ENCODE data around the gene ICAM1. TPM values are rescaled to one million over a fixed set of nuclear protein-coding genes. Genes with fewer than 3 reads are reported as not detected.
"Not testable (repeated sequence)": the region's sequence is repeated elsewhere in the genome, so short reads cannot be mapped to it uniquely, and the experiment has no call there.

The ICAM1 gene
- total RNA-seq, 1 donor from 2014 or later = 22.3 TPM

GRCh38 chr19:10279737-10280442 is 9.0 kb downstream of the ICAM1 start:
- intact Hi-C loops (cut with DNase I) = no loop called here
- no peaks in the 10 kb centered on the region for H3K27me3 ChIP-seq
- H3K36me3 ChIP-seq = peaks cover 0 to 12% of the 10 kb centered on the region in 2 donors
- no peak overlapping the region for H3K4me3 ChIP-seq
- H3K4me1 ChIP-seq = no peaks in the 10 kb centered on the region
- no peak for DNase-seq (ENCODE audit: extremely low spot score in 2 of 2)
- H3K9me3 ChIP-seq = no peaks in the 10 kb centered on the region
- no peak overlapping the region for H3K27ac ChIP-seq
- TF ChIP-seq POLR2AphosphoS5 (IDR thresholded peaks at IDR 0.05; ENCODE audit: insufficient read depth in 1 of 2, low read depth in 1 of 2) = no peak
- TF ChIP-seq POLR2A (IDR thresholded peaks at IDR 0.05) = no peak
- TF ChIP-seq CTCF (IDR thresholded peaks at IDR 0.05) = no peak

GRCh38 chr19:10282043-10282442 is 11.1 kb downstream of the ICAM1 start:
- H3K27ac ChIP-seq; H3K27me3 ChIP-seq; intact Hi-C loops (cut with DNase I); H3K4me3 ChIP-seq; H3K9me3 ChIP-seq; DNase-seq (ENCODE audit: extremely low spot score in 2 of 2): not testable (repeated sequence)
- peaks cover 15% of the 10 kb centered on the region for H3K4me1 ChIP-seq
- H3K36me3 ChIP-seq = peaks cover 0 to 19% of the 10 kb centered on the region in 2 donors

GRCh38 chr19:10283301-10284064 is 12.6 kb downstream of the ICAM1 start:
- intact Hi-C loops (cut with DNase I) = no loop called here
- H3K27me3 ChIP-seq = no peaks in the 10 kb centered on the region
- peaks cover 29% of the 10 kb centered on the region for H3K4me1 ChIP-seq

GRCh38 chr19:10284065-10284959 is 13.4 kb downstream of the ICAM1 start:
- Histone ChIP-seq H3K36me3 (peaks cover 0 to 19% of the 10 kb centered on the region in 2 donors), H3K4me1 (peaks cover 37% of the 10 kb centered on the region), H3K27ac (no peak overlapping the region), H3K9me3 (no peaks in the 10 kb centered on the region), H3K4me3 (no peak overlapping the region), H3K27me3 (peaks cover 5% of the 10 kb centered on the region)
- no peak for TF ChIP-seq POLR2AphosphoS5 (IDR thresholded peaks at IDR 0.05; ENCODE audit: insufficient read depth in 1 of 2, low read depth in 1 of 2)
- no peak for TF ChIP-seq CTCF (IDR thresholded peaks at IDR 0.05)
- TF ChIP-seq POLR2A (IDR thresholded peaks at IDR 0.05) = no peak
- intact Hi-C loops (cut with DNase I) = no loop called here
- DNase-seq (ENCODE audit: extremely low spot score in 2 of 2) = peak in 1 of 2 donors; percentile 91

More at GRCh38 chr19:10283301-10284064, 12.6 kb downstream of the ICAM1 start:
- Histone ChIP-seq H3K4me3 (no peak overlapping the region), H3K9me3 (no peaks in the 10 kb centered on the region), H3K27ac (no peak overlapping the region), H3K36me3 (peaks cover 0 to 19% of the 10 kb centered on the region in 2 donors)
- TF ChIP-seq POLR2AphosphoS5 (IDR thresholded peaks at IDR 0.05; ENCODE audit: insufficient read depth in 1 of 2, low read depth in 1 of 2) (no peak), CTCF (IDR thresholded peaks at IDR 0.05) (no peak), POLR2A (IDR thresholded peaks at IDR 0.05) (no peak)
- DNase-seq (ENCODE audit: extremely low spot score in 2 of 2) = no peak

- Histone ChIP-seq H3K4me1 (peaks cover 43% of the 10 kb centered on the region), H3K27me3 (peaks cover 6% of the 10 kb centered on the region), H3K27ac (no peak overlapping the region)
These were observed 14.0 kb downstream of the ICAM1 start for GRCh38 chr19:10284960-10285278.

More at GRCh38 chr19:10284960-10285278, 14.0 kb downstream of the ICAM1 start:
- Histone ChIP-seq H3K36me3 (peaks cover 0 to 19% of the 10 kb centered on the region in 2 donors), H3K9me3 (no peaks in the 10 kb centered on the region), H3K4me3 (no peak overlapping the region)
- DNase-seq (ENCODE audit: extremely low spot score in 2 of 2) = no peak
- intact Hi-C loops (cut with DNase I) = no loop called here
- TF ChIP-seq CTCF (IDR thresholded peaks at IDR 0.05) (no peak), POLR2A (IDR thresholded peaks at IDR 0.05) (no peak), POLR2AphosphoS5 (IDR thresholded peaks at IDR 0.05; ENCODE audit: insufficient read depth in 1 of 2, low read depth in 1 of 2) (no peak)

Measured in vagina (tissue), 2 donors.